DOHH2 (cell line): ENCODE results near the gene VLDLR.

Experiments used
- H3F3A ChIP-seq: fragments of 200-600 bp; sonication (generic), shearing (Covaris generic); 2 replicates; pipeline ENCODE4 v1.6.0; 2016; ENCODE audit warnings: antibody characterized with exemption, mild to moderate bottlenecking; ENCODE audit not compliant: control insufficient read depth, insufficient read depth
- H3K27ac ChIP-seq: fragments of 200-600 bp; sonication (generic); 2 replicates; pipeline ENCODE4 v1.5.1; 2014; ENCODE audit warnings: low read depth, mild to moderate bottlenecking, low read length, moderate library complexity
- H3K27me3 ChIP-seq: fragments of 200-600 bp; sonication (generic); 2 replicates; pipeline ENCODE4 v1.6.1; 2014; ENCODE audit warnings: mild to moderate bottlenecking, low read length, mixed read lengths; ENCODE audit not compliant: control insufficient read depth
- H3K36me3 ChIP-seq: fragments of 200-600 bp; sonication (generic); 2 replicates; pipeline ENCODE4 v1.6.1; 2014; ENCODE audit warnings: mild to moderate bottlenecking, low read length, moderate library complexity, mixed read lengths; ENCODE audit not compliant: control insufficient read depth
- H3K4me1 ChIP-seq: fragments of 200-600 bp; sonication (generic); 2 replicates; pipeline ENCODE4 v1.6.1; 2014; ENCODE audit warnings: mild to moderate bottlenecking, low read length, mixed read lengths; ENCODE audit not compliant: control insufficient read depth
- H3K4me2 ChIP-seq: fragments of 200-600 bp; sonication (generic); 2 replicates; pipeline ENCODE4 v1.6.0; 2014; ENCODE audit warnings: mild to moderate bottlenecking, low read length, moderate library complexity
- H3K4me3 ChIP-seq: fragments of 200-600 bp; sonication (generic); 2 replicates; pipeline ENCODE4 v1.5.1; 2014; ENCODE audit warnings: mild to moderate bottlenecking, low read length, mixed read lengths
- H3K79me2 ChIP-seq: fragments of 200-600 bp; sonication (generic); 2 replicates; pipeline ENCODE4 v1.6.1; 2014; ENCODE audit warnings: mild to moderate bottlenecking, low read length, mixed read lengths; ENCODE audit not compliant: control insufficient read depth
- H3K9me2 ChIP-seq: fragments of 200-600 bp; sonication (generic); replicated peaks from 2 replicates; pipeline ENCODE4 v1.6.1; 2014; ENCODE audit warnings: mild to moderate bottlenecking, low read length, mixed read lengths; ENCODE audit not compliant: control insufficient read depth
- H3K9me3 ChIP-seq: fragments of 200-600 bp; sonication (generic); 2 replicates; pipeline ENCODE4 v1.6.1; 2014; ENCODE audit warnings: antibody characterized with exemption, low read length, mixed read lengths; ENCODE audit not compliant: control insufficient read depth, insufficient read depth
- H4K20me1 ChIP-seq: fragments of 200-600 bp; sonication (generic); 2 replicates; pipeline ENCODE4 v1.6.0; 2014; ENCODE audit warnings: low read depth, mild to moderate bottlenecking, antibody characterized with exemption, low read length, moderate library complexity; ENCODE audit not compliant: control insufficient read depth, insufficient read depth
- CTCF ChIP-seq: fragments of 200-600 bp; sonication (generic); IDR thresholded peaks from one replicate; pipeline ENCODE4 v1.5.1; 2014; ENCODE audit warnings: antibody characterized with exemption, mild to moderate bottlenecking, low read depth, low read length; ENCODE audit not compliant: poor library complexity, severe bottlenecking
- EZH2phosphoT487 ChIP-seq: fragments of 200-600 bp; sonication (generic); IDR thresholded peaks from 2 replicates; pipeline ENCODE4 v1.6.1; 2017; ENCODE audit warnings: borderline replicate concordance, mild to moderate bottlenecking, antibody characterized with exemption, low read length, moderate library complexity, mixed read lengths

VLDLR gene

DNA sequence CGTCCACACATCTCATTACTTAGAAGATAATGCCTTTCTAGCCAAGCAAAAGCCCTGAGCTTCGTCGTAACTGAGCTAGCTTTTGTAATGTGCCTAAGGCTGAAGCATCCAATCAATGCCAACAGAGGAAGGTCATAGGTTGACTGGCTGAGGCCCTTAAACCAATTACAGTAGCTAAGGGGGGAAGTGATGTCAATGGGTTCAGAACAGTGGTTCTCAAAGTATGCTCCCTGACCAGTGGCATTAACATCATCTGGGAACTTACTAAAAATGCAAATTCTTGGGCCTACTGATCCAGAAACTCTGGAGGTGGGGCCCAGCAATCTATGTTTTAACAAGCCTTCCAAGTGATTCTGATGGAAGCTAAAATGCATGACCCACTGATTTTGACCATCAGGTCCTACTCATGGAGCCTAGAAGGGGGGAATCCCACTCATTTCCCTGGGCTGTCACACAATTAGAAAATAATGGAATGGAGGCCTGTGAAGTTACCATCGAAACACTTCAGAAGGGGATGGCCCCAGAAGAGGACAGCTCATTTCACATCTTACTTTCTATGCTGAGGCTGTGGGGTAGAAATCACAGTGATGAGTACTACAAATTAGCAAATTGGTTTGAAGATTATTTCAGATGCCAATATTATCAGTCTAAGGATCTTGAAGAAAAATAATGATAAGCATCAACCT is 4.8 kb upstream of the VLDLR start:
- Histone ChIP-seq H3K9me3 (no peaks in the 10 kb centered on the region), H3K9me2 (no peaks in the 10 kb centered on the region), H3K4me1 (peaks cover 9% of the 10 kb centered on the region), H3K36me3 (no peaks in the 10 kb centered on the region), H3K27ac (no peak overlapping the region), H3K4me3 (no peak overlapping the region), H3K27me3 (peaks cover 9% of the 10 kb centered on the region), H3K4me2 (no peak overlapping the region), H3K79me2 (no peaks in the 10 kb centered on the region), H3F3A (no peaks in the 10 kb centered on the region), H4K20me1 (no peaks in the 10 kb centered on the region)
- TF ChIP-seq EZH2phosphoT487 (no peak), CTCF (no peak)

GRCh38 chr9:2618289-2618688 is 3.3 kb upstream of the VLDLR start:
- Histone ChIP-seq H3K36me3 (no peaks in the 10 kb centered on the region), H3K9me2 (no peaks in the 10 kb centered on the region), H4K20me1 (no peaks in the 10 kb centered on the region), H3F3A (no peaks in the 10 kb centered on the region), H3K9me3 (no peaks in the 10 kb centered on the region), H3K27ac (no peak overlapping the region), H3K79me2 (no peaks in the 10 kb centered on the region), H3K27me3 (peaks cover 12% of the 10 kb centered on the region), H3K4me3 (no peak overlapping the region), H3K4me2 (no peak overlapping the region), H3K4me1 (peaks cover 9% of the 10 kb centered on the region)
- TF ChIP-seq EZH2phosphoT487: no peak
- TF ChIP-seq CTCF: no peak

- Histone ChIP-seq H3K27me3 (peaks cover 17% of the 10 kb centered on the region), H3K27ac (no peak overlapping the region), H3K36me3 (no peaks in the 10 kb centered on the region), H3K4me1 (peaks cover 9% of the 10 kb centered on the region), H3K4me3 (peak overlapping the region; percentile 75), H3F3A (no peaks in the 10 kb centered on the region), H3K79me2 (no peaks in the 10 kb centered on the region), H3K4me2 (peak overlapping the region; percentile 60), H4K20me1 (no peaks in the 10 kb centered on the region), H3K9me2 (no peaks in the 10 kb centered on the region), H3K9me3 (no peaks in the 10 kb centered on the region)
- TF ChIP-seq CTCF: no peak
- 0 out of 2 replicates have a peak, but pooled peaks have one; percentile 14 for TF ChIP-seq EZH2phosphoT487
Measured at GRCh38 chr9:2620919-2621721, 467 bp upstream of the VLDLR start.
